HUES48 (cell line): ENCODE measurements around the gene ASB2.

Experiments used
- H3K27ac ChIP-seq: one replicate; pipeline ENCODE4 v1.7.0; 2013; ENCODE audit warnings: low read depth, low read length, inconsistent platforms
- H3K27me3 ChIP-seq: 2 replicates; pipeline ENCODE4 v1.6.1; 2013; ENCODE audit warnings: mild to moderate bottlenecking, low read length; ENCODE audit not compliant: control insufficient read depth, insufficient read depth
- H3K36me3 ChIP-seq: 2 replicates; pipeline ENCODE4 v1.6.1; 2013; ENCODE audit warnings: low read length; ENCODE audit not compliant: control insufficient read depth, insufficient read depth
- H3K4me1 ChIP-seq: 2 replicates; pipeline ENCODE4 v1.6.1; 2013; ENCODE audit warnings: mild to moderate bottlenecking, low read length; ENCODE audit not compliant: control insufficient read depth, insufficient read depth
- H3K4me3 ChIP-seq: 2 replicates; pipeline ENCODE4 v1.5.1; 2013; ENCODE audit warnings: mild to moderate bottlenecking, low read depth, low read length
- H3K9ac ChIP-seq: 2 replicates; pipeline ENCODE4 v1.6.1; 2013; ENCODE audit warnings: mild to moderate bottlenecking, low read depth, low read length, moderate library complexity
- H3K9me3 ChIP-seq: 2 replicates; pipeline ENCODE4 v1.6.1; 2013; ENCODE audit warnings: low read length; ENCODE audit not compliant: control insufficient read depth, insufficient read depth

ASB2 gene

DNA sequence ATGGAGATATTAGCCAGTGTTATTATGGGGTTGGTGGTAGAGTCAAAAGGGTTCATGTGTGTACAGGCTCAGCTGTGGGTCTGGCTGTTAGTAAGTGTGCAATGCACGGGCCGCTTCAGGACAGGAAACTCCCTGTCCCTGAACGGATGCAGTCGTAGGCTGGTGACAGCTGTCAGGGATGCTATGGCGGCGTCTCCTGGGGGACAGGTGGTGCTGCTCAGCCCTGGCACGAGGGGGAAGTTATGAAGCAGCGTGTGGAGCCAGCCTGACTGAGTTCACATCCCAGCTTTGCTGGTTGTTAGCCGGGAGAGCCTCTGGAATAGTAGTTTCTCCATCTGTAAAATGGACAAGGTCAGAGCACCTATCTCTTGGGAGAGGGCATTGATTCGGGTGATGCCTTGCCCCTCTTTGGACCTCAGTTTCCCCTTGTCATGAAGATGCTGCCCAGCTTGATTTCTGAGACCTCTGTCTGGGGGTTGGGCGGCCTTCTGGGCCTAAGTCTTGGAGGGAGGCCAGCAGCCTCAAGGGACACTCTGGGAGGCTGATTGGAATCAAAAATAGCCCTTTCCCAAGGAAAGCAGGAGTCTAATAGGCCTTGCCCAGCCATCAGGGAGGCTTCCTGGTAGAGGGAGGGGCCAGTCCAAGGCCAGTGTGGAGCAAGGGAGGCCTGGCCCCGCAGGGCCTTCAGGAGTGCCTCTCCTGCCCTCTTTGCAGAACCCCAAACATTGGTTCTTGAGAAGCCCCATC is 7.1 kb downstream of the ASB2 start:
- no peaks in the 10 kb centered on the region for H3K36me3 ChIP-seq
- no peaks in the 10 kb centered on the region for H3K9me3 ChIP-seq
- no peak overlapping the region for H3K27ac ChIP-seq
- no peak overlapping the region for H3K9ac ChIP-seq
- no peaks in the 10 kb centered on the region for H3K4me1 ChIP-seq
- H3K4me3 ChIP-seq = no peak overlapping the region
- no peaks in the 10 kb centered on the region for H3K27me3 ChIP-seq

DNA sequence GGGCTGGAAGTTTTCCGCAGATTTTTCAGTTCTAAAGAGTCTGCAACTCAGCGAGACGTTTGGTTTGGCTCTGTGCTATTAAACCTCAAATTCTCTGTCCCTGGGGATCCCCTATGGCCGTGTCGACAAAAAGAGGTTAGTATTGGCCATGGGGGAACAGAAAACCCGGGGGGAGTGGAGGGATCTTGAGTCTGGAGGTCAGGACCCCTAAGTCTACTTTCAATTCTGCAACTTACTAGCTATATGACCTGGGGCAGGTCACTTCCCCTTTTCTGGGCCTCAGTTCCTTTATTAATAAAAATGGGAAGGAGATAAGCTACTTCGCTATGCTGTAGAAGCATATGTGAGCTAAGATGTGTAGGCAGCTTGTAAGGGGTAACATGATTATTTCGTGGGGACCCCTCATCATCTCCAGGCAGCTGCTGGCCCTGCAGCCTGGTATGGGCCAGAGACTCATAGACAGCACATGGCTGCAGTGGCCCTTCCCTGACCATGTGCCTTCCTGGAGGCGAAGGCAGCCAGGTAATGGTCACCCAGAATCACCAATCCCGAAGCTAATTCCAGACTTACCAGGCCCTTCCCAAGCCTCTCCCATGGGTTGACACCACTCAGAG is 8.6 kb downstream of the ASB2 start:
- Histone ChIP-seq H3K9ac (no peak overlapping the region), H3K27me3 (no peaks in the 10 kb centered on the region), H3K36me3 (no peaks in the 10 kb centered on the region), H3K4me3 (no peak overlapping the region), H3K27ac (no peak overlapping the region), H3K9me3 (no peaks in the 10 kb centered on the region), H3K4me1 (no peaks in the 10 kb centered on the region)

DNA sequence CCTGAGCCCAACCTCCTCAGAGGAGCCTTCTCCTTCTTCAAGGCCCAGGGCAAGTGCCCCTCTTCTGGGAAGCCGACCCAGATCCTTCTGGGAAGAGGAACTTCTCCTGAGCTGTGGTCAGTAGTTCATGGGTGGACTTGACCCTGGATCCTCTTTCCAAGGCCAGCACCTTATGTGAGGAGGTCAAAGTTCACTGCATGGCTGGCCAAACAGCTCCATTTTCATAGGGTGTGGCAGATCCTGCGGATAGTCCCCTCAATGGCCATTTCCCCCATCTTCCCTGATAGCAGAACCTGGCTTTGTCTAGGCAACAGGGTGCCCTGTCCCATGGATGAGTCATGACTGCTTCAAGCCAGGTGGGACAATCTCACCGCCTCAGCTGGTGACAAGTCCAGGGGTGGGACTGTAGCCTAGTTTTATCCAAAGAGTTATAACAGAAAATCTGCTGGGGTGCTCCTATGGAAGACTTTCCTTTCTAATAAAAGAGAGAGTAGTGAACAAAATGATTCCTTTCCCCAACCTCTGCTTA is 10.4 kb downstream of the ASB2 start:
- H3K27ac ChIP-seq = no peak overlapping the region

DNA sequence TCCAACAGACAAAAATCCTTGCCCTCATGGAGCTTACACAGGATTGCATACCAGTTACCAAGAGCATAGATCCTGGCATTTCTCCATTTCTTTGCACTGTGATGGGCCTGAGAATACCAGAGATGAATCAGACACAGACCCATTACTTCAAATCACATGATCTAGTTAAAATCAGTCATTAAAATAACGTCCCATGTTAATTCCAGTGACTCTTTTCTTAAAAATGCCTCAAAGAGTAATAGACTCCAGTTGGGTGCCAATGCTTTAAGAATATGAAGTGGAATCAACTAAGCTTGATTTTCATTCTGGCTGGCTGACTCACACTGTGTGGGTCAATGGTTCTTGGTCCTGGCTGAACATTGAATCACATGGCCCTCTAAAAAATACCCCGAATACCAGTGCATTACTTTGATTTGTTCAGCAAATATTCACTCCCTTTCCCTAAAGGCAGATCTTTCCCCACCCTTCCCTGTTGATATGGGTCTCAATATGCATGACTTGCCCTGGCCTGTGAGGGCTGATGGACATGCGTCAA is 11.0 kb downstream of the ASB2 start:
- Histone ChIP-seq H3K36me3 (no peaks in the 10 kb centered on the region), H3K9ac (no peak overlapping the region), H3K9me3 (no peaks in the 10 kb centered on the region), H3K27ac (no peak overlapping the region), H3K4me1 (no peaks in the 10 kb centered on the region), H3K27me3 (no peaks in the 10 kb centered on the region), H3K4me3 (no peak overlapping the region)

More for the DNA sequence above, 10.4 kb downstream of the ASB2 start:
- no peaks in the 10 kb centered on the region for H3K27me3 ChIP-seq
- H3K4me3 ChIP-seq = no peak overlapping the region
- no peak overlapping the region for H3K9ac ChIP-seq
- no peaks in the 10 kb centered on the region for H3K4me1 ChIP-seq
- no peaks in the 10 kb centered on the region for H3K36me3 ChIP-seq
- no peaks in the 10 kb centered on the region for H3K9me3 ChIP-seq

DNA sequence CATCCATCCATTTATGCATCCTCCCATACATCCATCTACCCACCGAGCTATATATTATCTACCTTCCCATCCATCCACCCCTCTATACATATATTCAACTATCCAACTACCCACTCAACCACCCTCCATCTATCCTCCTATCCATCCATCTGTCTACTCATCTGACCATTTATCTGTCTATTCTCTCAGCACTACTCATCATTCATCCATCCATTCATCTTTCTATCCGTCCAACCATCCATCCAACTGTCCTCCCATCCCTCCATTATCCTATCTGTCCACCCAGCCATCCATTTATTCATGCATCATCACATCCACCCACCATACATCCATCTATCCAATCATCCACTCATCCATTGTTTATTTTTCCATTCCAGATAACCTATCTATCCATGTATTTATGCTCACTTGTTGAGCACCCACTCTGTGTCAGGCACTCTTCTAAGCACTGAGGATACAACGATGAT is 11.5 kb downstream of the ASB2 start:
- H3K36me3 ChIP-seq = no peaks in the 10 kb centered on the region
- no peak overlapping the region for H3K27ac ChIP-seq
- no peaks in the 10 kb centered on the region for H3K9me3 ChIP-seq
- H3K4me1 ChIP-seq = no peaks in the 10 kb centered on the region
- H3K4me3 ChIP-seq = no peak overlapping the region
- no peak overlapping the region for H3K9ac ChIP-seq
- H3K27me3 ChIP-seq = no peaks in the 10 kb centered on the region

DNA sequence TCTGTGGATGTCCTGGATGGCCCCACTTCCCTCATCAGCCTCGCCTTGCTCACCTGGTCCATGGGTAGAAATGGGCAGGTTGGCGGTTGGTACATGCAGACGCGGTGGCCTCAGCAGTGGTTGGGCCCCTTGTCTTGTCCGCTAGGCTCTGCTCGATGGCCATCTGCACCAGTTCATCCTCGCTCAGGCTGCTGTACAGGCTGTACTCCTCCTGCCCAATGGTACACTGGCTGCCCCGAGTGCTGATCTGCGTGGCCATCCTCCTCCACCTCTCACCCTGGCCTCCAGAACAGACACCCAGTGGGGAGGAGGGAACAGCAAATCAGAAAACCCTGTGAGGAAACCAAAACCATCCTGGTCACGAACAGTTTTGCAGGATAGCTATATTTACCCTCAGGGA is 12.1 kb downstream of the ASB2 start:
- Histone ChIP-seq H3K9me3 (no peaks in the 10 kb centered on the region), H3K27me3 (no peaks in the 10 kb centered on the region), H3K4me3 (no peak overlapping the region), H3K27ac (no peak overlapping the region), H3K9ac (no peak overlapping the region), H3K4me1 (0 out of 2 replicates have a peak, but pooled peaks cover 3% of the 10 kb centered on the region), H3K36me3 (no peaks in the 10 kb centered on the region)

DNA sequence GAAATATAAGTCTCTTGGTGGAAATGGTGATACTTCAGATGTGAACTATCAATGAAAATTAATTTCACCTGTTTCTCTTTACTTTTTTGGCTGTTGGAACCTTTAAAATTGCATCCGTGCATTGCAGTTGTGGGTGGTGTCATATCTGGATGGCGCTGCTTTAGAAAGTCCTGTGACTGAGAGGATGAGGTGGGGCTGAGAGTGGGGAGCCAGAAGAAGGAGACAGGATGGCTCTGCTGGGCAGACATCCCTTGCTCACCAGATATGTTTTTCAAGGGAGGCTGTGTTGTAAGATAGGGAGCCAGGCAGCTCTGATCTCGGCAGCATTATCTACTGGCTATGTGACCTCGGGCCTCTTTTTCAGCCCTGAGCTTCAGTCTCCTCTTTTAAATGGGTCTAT is 12.7 kb downstream of the ASB2 start:
- no peak overlapping the region for H3K9ac ChIP-seq
- no peaks in the 10 kb centered on the region for H3K27me3 ChIP-seq
- H3K27ac ChIP-seq = no peak overlapping the region
- no peak overlapping the region for H3K4me3 ChIP-seq
- H3K36me3 ChIP-seq = no peaks in the 10 kb centered on the region
- 0 out of 2 replicates have a peak, but pooled peaks cover 3% of the 10 kb centered on the region for H3K4me1 ChIP-seq
- no peaks in the 10 kb centered on the region for H3K9me3 ChIP-seq

DNA sequence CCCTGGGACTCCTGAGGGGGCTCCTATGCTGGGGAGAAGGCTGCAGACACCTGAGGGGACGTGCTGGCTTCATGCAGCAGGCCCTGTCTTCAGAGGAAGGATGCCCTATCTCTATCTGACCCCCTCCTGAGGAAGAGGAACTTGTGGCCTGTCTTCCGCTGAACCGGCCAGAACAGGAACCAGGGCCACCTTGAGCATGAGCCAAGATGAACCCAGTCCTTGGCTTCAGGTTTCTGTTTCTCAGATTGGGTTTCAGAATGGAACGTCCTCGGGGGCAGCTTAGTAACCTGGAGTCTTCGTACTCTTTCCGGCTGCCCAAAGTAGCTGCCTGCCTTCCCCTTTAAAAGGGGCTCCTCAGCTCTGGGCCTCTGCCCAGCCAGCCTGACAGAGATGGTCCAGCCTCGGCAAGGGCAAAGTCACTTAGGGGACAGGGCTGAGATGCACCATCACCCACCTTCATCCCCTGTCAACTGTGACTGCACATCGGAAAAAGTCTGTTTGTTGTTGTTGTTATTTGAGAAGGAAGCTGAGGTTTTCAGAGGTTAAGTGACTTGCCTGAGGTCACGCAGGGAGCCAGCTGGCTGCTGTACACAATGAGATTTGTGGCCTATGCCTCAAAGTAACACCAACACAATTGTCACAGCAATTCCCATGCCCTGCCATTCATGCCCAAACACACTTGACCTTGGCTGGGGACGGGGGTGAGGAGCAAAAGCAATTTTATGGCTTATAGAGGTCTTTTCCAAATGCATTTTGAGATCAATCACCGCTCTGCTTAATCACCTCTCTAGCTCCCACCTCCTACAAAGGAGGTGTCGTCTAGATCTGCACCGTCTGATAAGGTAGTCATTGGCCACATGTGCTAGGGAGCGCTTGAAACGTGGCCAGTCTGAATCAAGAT is 13.4 kb downstream of the ASB2 start:
- H3K9me3 ChIP-seq = no peaks in the 10 kb centered on the region
- H3K4me3 ChIP-seq = no peak overlapping the region
- no peaks in the 10 kb centered on the region for H3K36me3 ChIP-seq
- 0 out of 2 replicates have a peak, but pooled peaks cover 3% of the 10 kb centered on the region for H3K4me1 ChIP-seq
- H3K27ac ChIP-seq = no peak overlapping the region
- H3K27me3 ChIP-seq = no peaks in the 10 kb centered on the region
- no peak overlapping the region for H3K9ac ChIP-seq

DNA sequence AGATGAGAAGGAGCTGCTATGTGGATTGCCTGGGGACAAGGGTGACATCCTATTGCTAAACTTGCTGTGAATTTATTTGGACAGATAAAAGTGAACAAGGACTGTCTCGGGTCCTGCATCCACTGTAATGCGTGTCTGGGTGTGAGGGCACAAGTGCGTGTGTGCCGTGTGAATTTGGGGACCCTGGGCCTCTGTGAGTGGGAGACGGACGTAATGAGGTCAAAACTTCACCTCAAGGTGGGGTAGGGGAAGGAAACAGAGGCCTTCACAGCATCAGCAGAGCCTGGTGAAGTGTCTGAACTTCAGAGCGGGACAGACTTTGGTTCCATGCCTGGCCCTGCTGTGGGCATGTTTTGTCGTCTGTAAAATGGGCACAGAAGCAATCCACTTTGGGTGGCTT is 14.8 kb downstream of the ASB2 start:
- Histone ChIP-seq H3K9ac (no peak overlapping the region), H3K27ac (no peak overlapping the region), H3K4me3 (no peak overlapping the region), H3K27me3 (no peaks in the 10 kb centered on the region), H3K4me1 (peaks cover 6% of the 10 kb centered on the region; the same call in 1 of the 2 replicates), H3K36me3 (no peaks in the 10 kb centered on the region), H3K9me3 (no peaks in the 10 kb centered on the region)

DNA sequence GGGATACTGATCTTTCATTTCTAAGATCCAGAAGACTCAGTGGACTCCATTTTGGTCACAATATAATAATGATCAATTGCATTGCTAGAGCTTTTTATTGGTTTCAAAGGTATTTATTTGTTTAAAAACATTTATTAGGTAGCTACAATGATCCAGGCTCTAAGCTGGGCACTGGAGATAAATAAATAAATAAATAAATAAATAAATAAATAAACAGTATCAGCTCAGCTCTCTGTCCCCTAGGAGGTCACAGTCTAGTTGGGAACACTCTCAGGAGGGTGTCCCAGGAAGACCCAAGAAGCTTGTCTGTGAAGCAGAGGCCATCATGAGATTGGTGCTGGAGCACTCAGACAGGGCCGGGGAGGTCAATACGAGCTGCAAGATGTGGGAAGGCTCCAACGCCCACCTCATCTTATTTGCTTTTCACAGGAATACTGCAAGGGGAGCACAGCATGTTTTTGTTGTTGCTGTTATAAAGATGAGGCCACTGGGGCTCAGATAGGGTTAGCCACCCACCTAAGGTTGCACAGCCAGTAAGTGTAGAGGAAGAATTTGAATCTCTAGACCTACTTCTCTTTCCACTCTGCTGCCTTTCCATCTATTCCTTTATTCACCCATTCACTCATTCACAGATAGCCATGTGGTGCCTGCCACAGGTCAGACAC is 15.5 kb downstream of the ASB2 start:
- H3K27me3 ChIP-seq = no peaks in the 10 kb centered on the region
- H3K36me3 ChIP-seq = no peaks in the 10 kb centered on the region
- no peak overlapping the region for H3K27ac ChIP-seq
- peaks cover 13% of the 10 kb centered on the region; the same call in 1 of the 2 replicates for H3K4me1 ChIP-seq
- no peak overlapping the region for H3K4me3 ChIP-seq
- H3K9me3 ChIP-seq = no peaks in the 10 kb centered on the region
- no peak overlapping the region for H3K9ac ChIP-seq
